Activated CD8-positive, alpha-beta memory T cell treated with anti-CD3 and anti-CD28 coated beads, Interleukin-2, amount 50 U/mL, for 1 hour (primary cell): Measurements from ENCODE around the gene SSBP3.
A peak's percentile ranks its signal among the peaks of the same experiment; 100 is the strongest.

ENCODE experiments used
- DNase-seq: peaks from one replicate; pipeline ENCODE4 v3.0.0-alpha.2; 2020; ENCODE audit errors: extremely low read depth

Gene SSBP3

DNA sequence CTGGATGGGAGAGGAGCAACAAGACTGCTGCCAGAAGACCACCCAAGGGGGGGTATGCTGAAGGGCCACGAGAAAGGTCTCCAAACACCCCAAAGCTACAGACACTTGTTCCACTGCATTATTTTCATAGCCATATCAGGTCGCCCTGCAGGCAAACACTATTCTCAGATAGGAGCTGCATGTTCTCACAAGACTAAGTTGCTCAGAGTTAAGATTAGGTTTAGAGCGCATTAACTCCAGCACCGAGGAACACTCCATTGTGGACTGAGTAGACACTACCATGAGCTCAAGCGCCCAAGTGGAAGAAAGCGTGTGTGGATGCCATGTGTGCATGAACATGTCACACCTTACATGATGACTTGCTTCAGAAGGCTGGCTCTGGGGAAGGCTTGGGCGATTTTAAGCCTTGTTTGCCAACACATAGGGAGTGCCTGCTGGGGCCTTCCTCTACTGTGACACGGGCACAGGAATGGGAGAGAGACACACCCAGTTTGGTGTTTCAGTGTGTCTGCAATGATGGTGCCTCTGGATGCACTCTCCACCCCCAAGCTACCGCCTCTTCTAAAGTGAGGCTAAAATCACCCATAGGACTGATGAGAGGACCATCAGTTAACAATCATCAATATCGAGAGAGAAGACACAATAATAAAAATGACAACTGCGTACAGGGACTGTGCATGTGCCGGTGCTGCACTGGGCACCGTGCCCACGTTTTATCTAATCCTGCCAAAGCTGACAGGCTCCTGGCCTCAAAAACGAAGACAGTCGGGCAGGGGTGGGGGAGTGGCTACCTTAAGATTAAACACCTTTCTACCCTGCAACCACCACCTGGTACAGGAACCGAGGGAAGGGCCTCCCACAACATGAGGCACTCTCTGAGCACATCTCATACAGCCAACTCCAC, 34.9 kb downstream of the SSBP3 start:
- no peak for DNase-seq

DNA sequence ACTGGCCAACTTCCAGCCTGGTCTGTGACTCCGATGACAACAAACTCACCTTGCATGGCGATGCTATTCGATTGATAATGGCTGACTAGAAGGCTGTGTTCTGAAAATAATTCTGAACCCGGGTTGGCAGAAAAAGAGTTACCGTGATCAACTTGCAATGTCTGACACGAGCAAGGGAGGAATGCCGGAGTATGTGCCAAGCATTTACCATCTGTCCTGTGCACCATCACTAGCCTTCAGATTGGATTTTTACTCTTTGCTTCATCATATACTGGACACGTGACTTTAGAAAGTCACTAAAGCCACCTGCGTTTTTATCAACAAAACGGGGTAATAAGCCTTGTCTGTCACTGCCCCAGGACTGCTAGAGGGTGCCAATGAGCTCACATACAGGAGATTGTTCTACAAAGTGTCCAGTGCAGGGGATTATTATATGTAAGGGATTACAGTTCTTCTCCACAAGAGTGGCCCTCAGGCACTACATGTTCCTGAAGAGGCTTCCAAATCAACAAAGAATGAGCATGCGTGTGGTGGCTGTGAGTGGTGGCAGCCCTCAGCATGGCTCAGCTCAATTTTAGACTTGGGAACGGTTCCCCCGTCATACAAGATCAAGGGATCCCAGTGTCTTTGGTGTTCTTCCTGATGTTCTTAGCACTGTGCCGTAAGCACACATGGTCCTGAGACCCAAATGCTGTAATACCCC, 35.8 kb downstream of the SSBP3 start:
- no peak for DNase-seq

DNA sequence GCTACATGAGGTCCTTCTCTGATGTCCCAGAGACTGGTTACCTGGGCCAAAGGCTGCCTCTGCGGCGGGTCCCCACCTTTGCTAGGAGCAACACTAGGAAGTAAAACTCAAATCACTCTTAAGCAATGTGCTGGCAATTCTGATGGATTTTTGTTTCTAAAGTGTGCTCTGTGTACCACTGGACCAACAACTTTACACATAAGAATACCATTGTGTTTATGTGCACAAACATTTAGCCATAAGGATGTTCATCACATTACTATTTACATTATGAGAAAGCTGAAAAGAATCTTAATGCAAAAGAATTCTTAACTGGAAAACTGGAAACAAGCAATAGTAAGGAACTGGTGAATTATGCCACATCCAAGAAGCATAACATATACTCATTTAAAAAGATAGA, 38.6 kb downstream of the SSBP3 start:
- DNase-seq: no peak

DNA sequence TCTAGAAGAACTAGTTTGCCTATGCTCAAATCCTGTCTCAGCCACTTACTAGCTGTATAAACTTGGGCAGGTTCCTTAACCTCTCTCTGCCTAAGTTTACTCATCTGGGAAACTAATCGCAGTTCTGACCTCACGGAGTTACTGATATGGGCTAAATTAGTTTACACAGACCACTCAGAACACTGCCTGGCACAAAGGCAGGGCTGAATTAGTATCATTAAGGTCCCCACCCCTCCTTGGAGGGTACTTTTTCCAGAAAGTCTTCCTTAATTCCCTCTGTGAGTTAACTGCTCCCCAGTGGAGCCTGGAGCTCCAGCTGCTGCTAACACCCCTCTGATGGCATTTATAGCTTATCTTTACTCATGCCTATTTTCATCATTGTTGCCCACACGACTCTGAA, 40.3 kb downstream of the SSBP3 start:
- no peak for DNase-seq

DNA sequence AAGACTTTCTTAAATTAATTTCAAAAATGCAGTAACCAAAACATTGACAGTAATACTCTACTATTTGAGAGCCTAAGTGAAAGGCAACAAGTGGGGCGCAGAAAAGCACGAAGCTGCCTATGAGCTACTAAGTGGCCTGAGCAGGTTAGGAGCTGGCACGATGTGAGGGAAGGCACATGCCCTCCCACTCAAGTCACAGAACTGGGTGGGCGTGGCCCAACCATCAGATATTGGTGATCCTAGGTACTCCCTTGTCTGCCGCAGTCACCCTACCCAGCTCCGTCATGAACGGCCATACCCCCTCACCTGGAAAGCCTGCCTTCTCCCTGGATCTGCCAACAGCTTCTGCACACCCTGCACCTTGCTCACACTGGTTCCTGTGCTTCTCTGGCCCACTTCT, 40.8 kb downstream of the SSBP3 start:
- DNase-seq: no peak

DNA sequence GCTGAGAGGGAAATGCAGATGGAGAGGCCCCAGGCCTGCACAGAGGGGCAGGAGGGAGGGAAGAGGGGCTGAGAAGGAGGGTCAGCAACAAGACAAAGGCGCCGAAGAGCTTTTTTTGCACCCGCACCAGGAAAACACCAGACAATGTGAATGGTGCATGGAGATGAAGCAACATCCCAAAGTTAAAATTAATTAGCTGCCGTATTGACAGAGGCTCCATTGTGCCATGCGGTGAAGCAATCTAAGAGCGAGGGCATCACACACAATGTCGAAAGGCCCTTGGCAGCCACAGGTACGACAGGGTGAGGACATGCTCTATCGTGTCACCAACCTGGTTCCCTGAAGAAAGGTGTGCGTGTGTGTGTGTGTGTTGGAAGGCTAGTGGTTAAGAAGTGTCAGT, 41.2 kb downstream of the SSBP3 start:
- DNase-seq: no peak

DNA sequence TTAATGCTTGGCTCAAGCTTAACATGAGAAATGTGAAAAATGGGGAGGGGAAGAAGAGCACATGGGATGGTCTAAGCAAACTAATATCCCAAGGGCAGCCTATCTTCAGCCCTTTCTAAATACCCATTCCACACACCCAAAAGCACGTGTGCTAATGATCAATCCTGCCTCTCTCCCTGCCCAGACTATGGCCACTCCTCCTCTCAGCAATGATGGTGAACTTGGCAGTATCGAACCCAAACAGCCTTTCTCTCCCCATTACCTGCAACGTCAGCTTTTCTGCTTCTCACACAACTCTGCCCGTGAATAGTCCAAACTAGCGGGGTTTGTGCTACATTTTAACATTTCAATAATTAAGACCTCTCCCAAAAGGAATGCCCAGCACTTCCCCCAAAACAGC, 41.6 kb downstream of the SSBP3 start:
- no peak for DNase-seq

DNA sequence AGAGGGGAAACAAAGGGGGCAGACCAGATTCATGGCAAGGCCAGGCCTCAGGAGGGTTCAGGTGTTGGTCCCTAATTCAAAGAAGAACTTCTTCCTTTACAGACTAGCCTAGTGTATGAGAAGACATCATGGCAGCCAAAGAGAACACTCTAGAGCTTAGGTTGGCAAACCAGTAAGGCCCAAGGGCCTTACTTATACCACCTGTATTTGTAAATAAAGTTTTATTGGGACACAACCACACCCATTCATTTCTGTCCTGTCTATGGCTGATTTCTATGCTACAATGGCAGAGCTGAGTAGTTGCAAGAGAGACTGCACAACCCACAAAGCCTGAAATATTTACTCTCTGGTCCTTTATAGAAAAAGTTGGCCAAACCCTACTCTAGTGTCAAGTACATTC, 42.3 kb downstream of the SSBP3 start:
- no peak for DNase-seq

DNA sequence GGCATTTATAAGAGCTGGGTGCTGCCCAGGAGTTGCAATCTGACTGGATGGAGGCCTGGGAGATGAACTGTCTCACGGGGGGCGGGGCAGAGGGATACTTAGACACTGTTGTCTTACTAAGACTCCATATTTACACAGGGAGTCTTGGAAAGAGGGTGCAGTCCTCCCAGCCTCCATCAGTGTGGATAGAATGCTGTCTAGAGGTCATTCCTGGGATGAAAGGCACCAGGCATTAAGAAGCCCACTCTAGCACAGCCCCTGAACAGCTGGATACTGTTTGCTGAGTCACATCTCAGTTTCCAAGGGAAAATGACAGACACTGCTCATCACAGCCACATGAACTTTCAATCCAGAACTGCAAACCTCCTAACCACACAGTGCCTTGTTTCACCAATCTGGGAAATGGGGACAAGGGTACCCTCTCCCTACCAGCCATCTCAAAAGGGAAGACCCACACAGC, 43.3 kb downstream of the SSBP3 start:
- DNase-seq: no peak

DNA sequence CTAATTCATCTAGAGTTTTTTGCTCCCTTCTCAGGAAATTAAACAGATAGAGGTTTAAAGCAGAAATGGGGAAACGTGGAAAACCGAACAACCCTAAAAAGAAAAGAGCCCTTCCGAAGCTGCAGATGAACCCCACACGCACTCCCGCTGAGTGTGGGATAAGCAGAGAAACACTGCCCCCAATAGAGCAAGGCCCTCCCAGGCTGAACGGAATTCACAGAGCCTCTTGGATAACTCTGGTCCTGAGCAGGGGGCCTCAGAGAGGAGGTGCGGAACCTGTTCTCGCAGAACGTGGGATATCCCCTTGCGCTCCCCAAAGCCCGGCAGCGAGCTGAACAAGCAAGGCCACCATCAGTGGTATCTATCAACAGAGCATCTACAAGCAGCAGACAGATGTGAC, 44.9 kb downstream of the SSBP3 start:
- no peak for DNase-seq

DNA sequence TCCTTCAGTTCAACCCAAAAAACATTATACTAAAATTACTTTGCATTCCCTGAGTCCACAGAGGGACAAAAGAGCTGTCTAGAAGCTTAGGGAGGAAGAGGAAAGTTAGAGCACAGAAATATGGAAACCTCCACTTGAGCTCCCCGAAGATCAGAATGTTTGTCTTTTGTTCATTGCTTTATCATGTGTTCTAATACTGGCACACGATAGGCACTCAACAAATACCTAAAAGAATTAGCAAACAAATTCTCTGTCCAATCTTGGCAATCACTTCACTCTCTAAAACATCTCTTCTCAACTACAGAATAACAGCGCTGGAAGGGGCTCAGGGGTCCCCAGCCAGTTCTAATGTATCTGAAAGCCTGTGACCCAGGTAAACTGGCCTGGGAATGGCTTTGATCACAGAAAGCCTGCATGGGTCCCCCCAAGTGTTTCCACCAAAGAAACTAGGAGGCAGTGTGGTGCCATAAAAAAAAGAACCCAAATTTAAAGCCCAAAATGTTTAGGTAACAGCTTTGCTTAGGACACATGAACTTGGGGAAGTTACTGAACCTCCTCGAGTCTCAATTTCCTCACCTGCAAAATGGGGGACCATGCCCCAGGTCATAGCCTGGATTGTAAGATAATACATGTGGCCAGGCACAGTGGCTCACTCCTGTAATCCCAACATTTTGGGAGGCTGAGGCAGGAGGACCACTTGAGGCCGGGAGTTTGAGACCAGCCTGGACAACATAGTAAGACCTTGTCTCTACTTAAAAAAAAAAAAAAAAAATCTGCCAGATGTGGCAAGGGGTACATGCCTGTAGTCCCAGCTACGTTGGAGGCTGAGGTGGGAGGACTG, 45.8 kb downstream of the SSBP3 start:
- no peak for DNase-seq

DNA sequence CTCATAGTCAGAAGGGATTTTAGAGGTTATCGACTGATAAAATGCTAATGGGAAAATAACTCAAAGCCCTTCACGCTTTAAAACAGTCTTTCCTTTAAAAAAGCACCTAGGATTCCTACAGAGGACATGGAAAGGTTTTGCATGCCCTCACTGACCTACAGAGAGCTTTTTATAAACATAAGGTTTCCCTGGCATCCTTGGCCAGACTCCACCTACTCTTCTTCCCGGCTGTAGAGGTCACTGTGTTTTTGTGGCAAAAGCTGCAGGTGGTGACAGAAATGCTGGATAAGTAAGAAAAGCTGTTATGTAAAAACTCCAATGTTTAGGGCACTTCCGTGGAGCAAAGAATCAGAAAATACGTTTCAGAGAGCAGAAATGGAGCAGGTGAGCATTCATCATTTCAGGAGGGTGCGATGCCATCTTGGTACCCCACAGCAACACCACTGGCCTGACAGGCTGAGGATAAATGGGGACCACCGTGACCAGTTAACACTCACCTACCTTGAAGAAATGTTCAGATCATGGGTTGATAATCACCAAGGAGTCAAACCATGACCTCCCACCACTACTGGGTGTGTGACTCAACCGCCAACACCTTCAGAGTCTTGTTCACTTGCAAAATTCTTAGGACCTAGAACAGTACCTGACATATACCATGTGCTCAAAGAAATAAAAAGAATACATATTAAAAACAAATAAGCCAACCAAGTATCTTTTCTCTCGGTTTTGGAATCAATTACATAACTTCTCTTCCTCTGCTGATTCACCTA, 46.6 kb downstream of the SSBP3 start:
- no peak for DNase-seq

DNA sequence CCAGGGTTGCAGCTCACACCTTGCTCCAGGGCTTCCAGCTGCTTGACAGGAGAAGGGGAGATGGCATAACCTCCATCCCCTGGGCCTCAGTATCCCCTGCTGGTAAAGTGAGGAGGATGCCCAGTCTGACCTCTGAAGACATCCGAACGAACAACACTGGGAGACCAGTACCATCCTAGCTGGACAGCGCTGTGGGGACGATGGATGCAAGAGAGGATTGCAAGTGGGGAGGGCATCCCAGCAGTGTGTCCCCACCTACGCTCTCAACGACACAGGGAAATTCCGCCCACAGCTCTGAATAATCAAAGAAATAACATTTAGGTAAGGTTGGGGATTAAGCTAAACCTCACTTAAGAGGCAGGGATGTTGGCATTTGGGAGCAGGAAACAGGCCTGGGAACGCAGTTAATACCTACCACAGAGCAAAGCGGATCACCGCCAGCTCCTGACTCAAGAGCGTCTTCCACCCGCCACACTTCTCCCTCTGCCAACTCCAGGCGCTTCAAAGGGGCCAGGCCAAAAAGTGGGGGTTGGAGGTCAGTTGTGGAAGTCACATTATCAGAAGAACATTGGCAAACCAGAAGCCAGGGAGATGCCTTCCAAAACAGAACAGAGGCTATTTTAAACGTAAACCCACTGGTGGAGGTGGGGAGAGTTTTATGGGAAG, 47.6 kb downstream of the SSBP3 start:
- DNase-seq: no peak

DNA sequence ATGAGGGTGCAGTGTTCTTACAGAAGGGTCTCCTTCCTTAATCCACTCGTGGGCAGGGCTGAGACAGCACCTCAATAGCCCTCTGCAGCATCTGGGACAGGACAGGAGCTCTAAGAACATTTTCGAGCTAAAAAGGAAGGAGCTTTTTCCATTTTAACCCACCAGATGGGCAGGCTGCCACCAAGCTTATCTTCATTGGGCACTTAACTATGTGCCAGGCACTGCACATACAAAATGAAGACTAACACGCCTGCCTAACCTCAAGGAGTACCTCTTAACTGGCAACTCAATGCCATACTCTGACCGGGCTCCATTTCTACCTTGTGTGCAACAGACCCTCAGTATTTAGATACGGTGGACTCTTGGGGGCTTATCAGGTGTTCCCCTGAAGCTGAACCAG, 48.2 kb downstream of the SSBP3 start:
- no peak for DNase-seq

DNA sequence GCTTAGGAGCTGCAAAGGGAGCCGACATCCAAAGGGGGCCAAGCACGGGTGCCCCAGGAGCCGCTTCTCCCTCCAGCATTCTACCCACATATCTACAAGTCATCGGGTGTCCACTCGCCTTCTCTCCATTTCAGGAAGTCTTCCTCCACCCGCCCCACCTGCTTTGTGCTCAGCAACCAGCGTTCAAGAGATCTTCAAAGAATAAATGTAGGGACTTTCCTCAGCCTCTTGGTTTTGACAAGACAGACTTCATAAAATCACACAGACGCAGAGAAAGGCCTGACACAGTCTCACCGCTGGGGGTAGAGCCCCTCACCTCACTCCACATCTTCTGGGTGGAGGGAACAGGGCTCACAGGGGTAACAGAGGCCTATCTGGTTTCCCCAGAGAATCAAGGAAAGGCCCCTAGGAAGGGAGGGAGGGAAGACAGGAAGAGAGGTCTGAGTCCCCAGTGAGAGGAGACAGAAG, 49.5 kb downstream of the SSBP3 start:
- DNase-seq: peak; percentile 14

DNA sequence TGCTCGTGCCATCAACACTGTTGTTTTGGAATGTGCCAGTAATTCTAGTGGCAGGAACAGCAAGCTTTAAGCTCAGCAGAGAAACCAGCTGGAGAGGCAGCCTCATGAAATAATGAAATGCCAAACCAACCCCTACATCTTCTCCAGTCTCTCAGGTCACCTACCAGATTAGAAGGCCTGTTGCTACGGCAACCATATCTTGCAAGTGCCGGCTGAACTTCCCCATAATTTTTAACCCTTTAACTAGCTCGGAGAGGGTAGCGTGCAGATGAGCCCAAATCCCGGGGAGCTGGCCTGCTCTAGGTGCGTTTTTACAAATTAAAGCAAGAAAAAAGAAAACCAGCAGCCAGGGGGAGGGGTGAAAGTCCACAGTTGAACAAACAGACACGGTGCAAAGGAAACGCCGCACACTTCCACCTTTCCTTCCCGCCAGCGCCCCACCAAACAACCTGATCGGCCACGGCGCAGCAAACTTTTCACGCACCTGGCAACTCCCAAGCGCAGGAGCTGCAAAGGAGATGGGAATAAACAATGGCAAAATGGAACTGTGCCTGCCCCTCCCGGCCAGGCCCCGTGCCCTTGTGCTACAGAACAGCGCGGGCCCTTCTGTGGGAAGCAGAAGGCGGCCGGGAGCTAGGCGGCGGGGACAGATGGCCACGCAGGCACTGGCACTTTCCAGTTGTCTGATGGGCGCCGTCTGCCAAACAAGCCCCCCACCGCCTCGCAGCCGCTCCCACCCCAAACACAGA, 50.1 kb downstream of the SSBP3 start:
- DNase-seq: no peak

DNA sequence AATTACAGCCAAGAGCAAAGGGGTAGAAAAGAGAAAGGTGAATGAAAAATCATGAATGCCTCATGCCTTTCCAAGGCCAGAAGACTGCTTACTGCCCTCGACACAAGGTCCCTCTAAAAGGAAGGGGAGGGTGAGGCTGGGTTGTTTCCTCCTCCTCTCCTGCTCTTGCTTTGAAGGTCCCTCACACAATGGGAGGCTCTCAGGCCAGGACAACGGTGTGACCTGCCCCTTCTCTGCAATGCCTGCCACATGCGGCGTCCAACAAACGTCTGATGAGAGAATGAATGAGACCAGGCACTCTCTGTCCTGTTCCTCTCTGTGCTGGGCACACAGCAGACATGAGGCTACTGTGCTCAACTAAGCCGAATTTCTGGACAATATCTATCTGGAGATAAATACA, 51.3 kb downstream of the SSBP3 start:
- no peak for DNase-seq

DNA sequence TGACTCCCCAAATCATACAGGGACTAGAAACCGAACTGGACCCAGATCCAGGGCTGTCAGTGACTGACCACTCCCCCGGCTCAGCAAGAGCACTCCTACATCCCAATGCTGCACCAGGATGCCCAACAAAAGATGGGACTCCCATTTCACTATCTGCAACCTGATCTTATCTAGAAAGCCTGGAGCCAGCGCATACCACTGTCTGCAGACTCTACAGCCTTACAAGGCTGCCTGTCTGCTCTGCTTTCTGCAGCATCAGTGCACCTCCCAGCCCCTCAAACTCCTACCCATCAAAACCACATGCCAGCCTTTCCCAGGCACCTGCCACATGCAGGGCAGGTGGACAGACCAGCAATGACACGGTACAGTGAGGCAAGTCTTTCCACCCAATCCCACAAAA, 52.2 kb downstream of the SSBP3 start:
- no peak for DNase-seq

DNA sequence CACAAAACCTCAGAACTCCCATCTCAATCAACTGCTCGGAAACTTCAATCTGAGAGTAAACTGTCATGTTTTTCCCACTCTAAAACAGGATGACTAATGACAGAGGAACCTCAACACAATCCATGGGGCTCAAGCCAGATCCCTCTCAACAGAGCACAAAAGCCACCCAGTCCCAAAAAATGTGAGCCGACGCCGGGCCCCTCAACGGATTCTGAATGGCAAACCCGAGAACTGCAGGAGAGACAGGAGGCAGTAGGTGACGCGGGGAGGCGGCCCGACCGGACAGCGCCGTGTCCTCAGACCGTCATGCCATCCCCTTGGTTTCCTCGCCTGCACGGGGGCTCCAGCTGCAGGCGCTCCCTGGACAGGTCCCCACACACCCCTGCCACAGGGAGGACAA, 53.4 kb downstream of the SSBP3 start:
- no peak for DNase-seq

DNA sequence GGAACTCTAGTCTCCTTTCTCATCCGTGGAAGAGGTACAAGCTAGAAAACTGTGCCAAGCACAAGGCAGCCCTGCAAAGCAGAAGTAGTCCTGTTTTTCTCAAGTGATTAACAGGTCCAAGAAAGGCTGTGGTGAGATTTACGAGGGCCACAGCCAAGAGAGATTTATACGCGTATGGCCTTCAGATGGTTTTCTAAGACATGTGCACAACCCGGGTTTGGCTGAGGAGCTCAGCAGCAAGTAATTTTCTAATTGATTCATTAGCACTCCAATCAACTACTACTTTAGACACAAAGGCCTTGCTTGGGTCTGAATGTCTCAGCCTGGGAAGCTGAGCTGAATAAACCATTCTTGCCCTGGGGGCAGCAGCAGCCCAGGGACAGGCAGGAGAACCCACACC, 55.8 kb downstream of the SSBP3 start:
- no peak for DNase-seq
